ENCODE measurements around the gene ERI3. TPM values are rescaled to one million over a fixed set of nuclear protein-coding genes. Genes with fewer than 3 reads are reported as not detected.

ERI3 gene
- total and polyA plus RNA-seq, 9 of the 15 experiments (the other 6 are each of a cell fraction or from before 2014, with no cell fraction given): 47.8 to 93.4 (median 67.2) TPM

DNA sequence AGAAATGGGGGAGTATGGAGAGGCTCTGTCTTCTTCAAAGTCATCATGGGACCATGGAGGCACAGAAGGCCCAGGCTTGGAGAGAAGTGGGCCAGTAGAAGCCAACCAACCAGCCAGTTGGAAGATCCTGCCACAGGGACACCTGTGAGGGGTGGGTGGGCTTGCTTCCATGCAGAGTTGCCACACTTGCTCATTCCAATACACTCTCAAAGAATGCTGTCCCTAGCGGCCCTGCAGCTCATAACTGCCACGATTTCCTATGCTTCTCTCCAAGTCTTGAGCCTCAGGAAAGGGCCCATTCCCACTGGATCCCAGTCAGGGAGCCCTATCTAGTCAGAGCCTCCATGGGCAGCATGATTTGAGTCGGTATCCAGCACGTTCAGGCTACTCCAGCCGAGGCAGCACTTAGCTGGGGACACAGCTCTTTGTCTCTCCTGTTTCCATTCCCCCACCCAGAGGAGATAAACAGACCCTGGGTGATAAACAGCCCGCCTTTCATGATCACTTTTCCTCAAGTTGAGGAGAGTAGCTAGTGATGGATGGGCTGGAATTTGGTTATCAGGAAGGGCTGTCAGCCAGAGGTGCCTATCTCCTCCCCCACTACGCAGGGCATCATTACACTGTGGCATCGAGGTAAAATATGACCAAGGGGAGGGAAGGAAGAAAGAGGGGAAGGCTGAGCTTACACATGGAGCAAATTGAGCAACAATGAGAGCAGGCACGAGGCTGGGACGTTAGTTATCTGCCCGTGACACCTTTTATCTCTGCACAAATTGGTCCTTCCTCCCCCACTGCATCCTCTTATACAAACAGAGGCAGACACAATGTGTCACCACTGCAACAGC lies 64.6 kb downstream of the ERI3 start (continued):
- TF ChIP-seq, protein P1, sequence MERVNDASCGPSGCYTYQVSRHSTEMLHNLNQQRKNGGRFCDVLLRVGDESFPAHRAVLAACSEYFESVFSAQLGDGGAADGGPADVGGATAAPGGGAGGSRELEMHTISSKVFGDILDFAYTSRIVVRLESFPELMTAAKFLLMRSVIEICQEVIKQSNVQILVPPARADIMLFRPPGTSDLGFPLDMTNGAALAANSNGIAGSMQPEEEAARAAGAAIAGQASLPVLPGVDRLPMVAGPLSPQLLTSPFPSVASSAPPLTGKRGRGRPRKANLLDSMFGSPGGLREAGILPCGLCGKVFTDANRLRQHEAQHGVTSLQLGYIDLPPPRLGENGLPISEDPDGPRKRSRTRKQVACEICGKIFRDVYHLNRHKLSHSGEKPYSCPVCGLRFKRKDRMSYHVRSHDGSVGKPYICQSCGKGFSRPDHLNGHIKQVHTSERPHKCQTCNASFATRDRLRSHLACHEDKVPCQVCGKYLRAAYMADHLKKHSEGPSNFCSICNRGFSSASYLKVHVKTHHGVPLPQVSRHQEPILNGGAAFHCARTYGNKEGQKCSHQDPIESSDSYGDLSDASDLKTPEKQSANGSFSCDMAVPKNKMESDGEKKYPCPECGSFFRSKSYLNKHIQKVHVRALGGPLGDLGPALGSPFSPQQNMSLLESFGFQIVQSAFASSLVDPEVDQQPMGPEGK (CRISPR knock-in tag; IDR thresholded peaks at IDR 0.05; ENCODE audit: borderline replicate concordance): no peak
- TF ChIP-seq PRMT5 (CRISPR knock-in tag; IDR thresholded peaks at IDR 0.05) (no peak), SMAD4 (CRISPR knock-in tag; conservative IDR thresholded peaks at IDR 0.05) (peak; percentile 95), ZNF197 (CRISPR knock-in tag; IDR thresholded peaks at IDR 0.05; ENCODE audit: low read depth) (0 out of 2 replicates have a peak, but pooled peaks have one; percentile 73), SRSF1 (IDR thresholded peaks at IDR 0.05; ENCODE audit: low read depth, low read length) (no peak), ZNF589 (CRISPR knock-in tag; IDR thresholded peaks at IDR 0.05; ENCODE audit: low read depth) (0 out of 2 replicates have a peak, but pooled peaks have one; percentile 71), TBP (optimal IDR thresholded peaks at IDR 0.05; ENCODE audit: low read depth, low read length) (no peak), SAP30 (IDR thresholded peaks at IDR 0.05; ENCODE audit: borderline replicate concordance, insufficient read depth, low read depth, low read length, poor library complexity, severe bottlenecking) (no peak), ZNF699 (CRISPR knock-in tag; IDR thresholded peaks at IDR 0.05; ENCODE audit: insufficient replicate concordance) (no peak), HNRNPH1 (optimal IDR thresholded peaks at IDR 0.05; ENCODE audit: low read depth, low read length) (no peak)
